H9 (cell line): ENCODE data around the gene GPHN. TPM values are rescaled to one million over a fixed set of nuclear protein-coding genes. Genes with fewer than 3 reads are reported as not detected.

Experiments used
- DNase-seq: peaks from one replicate; pipeline ENCODE4 v3.0.0-alpha.2; 2017
- H2AFZ ChIP-seq: one replicate; pipeline ENCODE4 v1.6.1; 2013; ENCODE audit warnings: mild to moderate bottlenecking, low read length, control low read depth, moderate library complexity
- H2AK5ac ChIP-seq: 2 replicates; pipeline ENCODE4 v1.6.1; 2013; ENCODE audit warnings: low read length, control low read depth, mixed read lengths; ENCODE audit not compliant: insufficient read length
- H2BK120ac ChIP-seq: one replicate; pipeline ENCODE4 v1.6.1; 2013; ENCODE audit warnings: low read depth, mild to moderate bottlenecking, low read length, control low read depth, inconsistent platforms; ENCODE audit not compliant: poor library complexity, severe bottlenecking
- H2BK12ac ChIP-seq: 2 replicates; pipeline ENCODE4 v1.6.1; 2013; ENCODE audit warnings: low read length, control low read depth, mixed read lengths, low read depth; ENCODE audit not compliant: insufficient read length
- H2BK15ac ChIP-seq: 2 replicates; pipeline ENCODE4 v1.6.1; 2013; ENCODE audit warnings: low read depth, low read length, control low read depth
- H2BK20ac ChIP-seq: one replicate; pipeline ENCODE4 v1.6.1; 2013; ENCODE audit warnings: low read depth, mild to moderate bottlenecking, low read length, control low read depth, inconsistent platforms; ENCODE audit not compliant: poor library complexity, severe bottlenecking
- H2BK5ac ChIP-seq: 2 replicates; pipeline ENCODE4 v1.6.1; 2013; ENCODE audit warnings: low read length, control low read depth, mixed read lengths; ENCODE audit not compliant: insufficient read length
- H3K14ac ChIP-seq: 2 replicates; pipeline ENCODE4 v1.6.1; 2013; ENCODE audit warnings: low read length, control low read depth; ENCODE audit not compliant: insufficient read depth
- H3K18ac ChIP-seq: 2 replicates; pipeline ENCODE4 v1.6.1; 2013; ENCODE audit warnings: low read depth, mild to moderate bottlenecking, mixed read lengths, low read length, control low read depth; ENCODE audit not compliant: insufficient read length
- H3K23ac ChIP-seq: 2 replicates; pipeline ENCODE4 v1.6.1; 2013; ENCODE audit warnings: low read length, control low read depth, mixed read lengths, low read depth; ENCODE audit not compliant: insufficient read length
- H3K23me2 ChIP-seq: 2 replicates; pipeline ENCODE4 v1.6.1; 2013; ENCODE audit warnings: low read depth, mild to moderate bottlenecking, mixed read lengths, low read length, control low read depth; ENCODE audit not compliant: insufficient read length, poor library complexity, severe bottlenecking
- H3K27ac ChIP-seq: 2 replicates; pipeline ENCODE4 v1.5.1; 2013; ENCODE audit warnings: low read length, control low read depth, mixed read lengths, low read depth; ENCODE audit not compliant: insufficient read length
- H3K27me3 ChIP-seq: 2 replicates; pipeline ENCODE4 v1.6.1; 2013; ENCODE audit warnings: low read length, control low read depth, inconsistent platforms; ENCODE audit not compliant: insufficient read depth
- H3K4ac ChIP-seq: 2 replicates; pipeline ENCODE4 v1.6.1; 2013; ENCODE audit warnings: low read depth, mild to moderate bottlenecking, control low read depth, inconsistent platforms, low read length, moderate library complexity
- H3K4me1 ChIP-seq: 2 replicates; pipeline ENCODE4 v1.6.1; 2013; ENCODE audit warnings: low read length, control low read depth, inconsistent platforms; ENCODE audit not compliant: insufficient read depth
- H3K4me2 ChIP-seq: 2 replicates; pipeline ENCODE4 v1.6.1; 2013; ENCODE audit warnings: low read length, control low read depth, mixed read lengths; ENCODE audit not compliant: insufficient read length, insufficient read depth
- H3K56ac ChIP-seq: 2 replicates; pipeline ENCODE4 v1.6.1; 2013; ENCODE audit warnings: low read depth, mild to moderate bottlenecking, mixed read lengths, low read length, control low read depth; ENCODE audit not compliant: insufficient read length
- H3K79me1 ChIP-seq: 2 replicates; pipeline ENCODE4 v1.6.1; 2013; ENCODE audit warnings: low read depth, mild to moderate bottlenecking, moderate library complexity, low read length, control low read depth, inconsistent platforms; ENCODE audit not compliant: insufficient read depth, poor library complexity, severe bottlenecking
- H3K79me2 ChIP-seq: 2 replicates; pipeline ENCODE4 v1.6.1; 2013; ENCODE audit warnings: low read length, control low read depth, inconsistent platforms; ENCODE audit not compliant: insufficient read depth
- H3K9ac ChIP-seq: 2 replicates; pipeline ENCODE4 v1.6.1; 2013; ENCODE audit warnings: low read length, control low read depth, mixed read lengths; ENCODE audit not compliant: insufficient read length; ENCODE audit errors: extremely low read depth
- H3K9me3 ChIP-seq: one replicate; pipeline ENCODE4 v1.6.1; 2013; ENCODE audit warnings: low read depth, low read length, inconsistent platforms; ENCODE audit not compliant: control insufficient read depth
- H3T11ph ChIP-seq: one replicate; pipeline ENCODE4 v1.6.1; 2013; ENCODE audit warnings: mild to moderate bottlenecking, low read length, control low read depth, inconsistent platforms
- H4K20me1 ChIP-seq: one replicate; pipeline ENCODE4 v1.6.1; 2013; ENCODE audit not compliant: control insufficient read depth, insufficient read length, insufficient read depth
- H4K5ac ChIP-seq: 2 replicates; pipeline ENCODE4 v1.6.1; 2013; ENCODE audit warnings: low read depth, mild to moderate bottlenecking, mixed read lengths, low read length, control low read depth; ENCODE audit not compliant: insufficient read length
- H4K8ac ChIP-seq: replicated peaks from 2 replicates; pipeline ENCODE4 v1.6.1; 2013; ENCODE audit warnings: low read length, control low read depth, mixed read lengths, low read depth; ENCODE audit not compliant: insufficient read length
- H4K91ac ChIP-seq: 2 replicates; pipeline ENCODE4 v1.6.1; 2013; ENCODE audit warnings: low read depth, mild to moderate bottlenecking, moderate library complexity, mixed read lengths, low read length, control low read depth; ENCODE audit not compliant: insufficient read length
- H3K27ac Mint-ChIP-seq, 3 experiments: 2 replicates in 2 of 3; 3 replicates in 1 of 3; pipeline ENCODE4 v1.8.0; 2020 to 2021; ENCODE audit warnings: mixed read lengths in 3 of 3, mild to moderate bottlenecking in 1 of 3, moderate library complexity in 1 of 3
- H3K27me3 Mint-ChIP-seq: 2 replicates; pipeline ENCODE4 v1.8.0; 2021; ENCODE audit warnings: low read depth, mild to moderate bottlenecking, moderate library complexity, mixed read lengths
- H3K36me3 Mint-ChIP-seq, 3 experiments: 2 replicates in 2 of 3; 3 replicates in 1 of 3; pipeline ENCODE4 v1.8.0; 2020 to 2021; ENCODE audit warnings: low read depth in 3 of 3, mixed read lengths in 3 of 3; ENCODE audit not compliant: insufficient read depth in 1 of 3
- H3K4me1 Mint-ChIP-seq, 2 experiments: 2 replicates each; pipeline ENCODE4 v1.8.0; 2020; ENCODE audit warnings: mixed read lengths in 2 of 2
- H3K4me3 Mint-ChIP-seq, 2 experiments: 2 replicates in 1 of 2; 3 replicates in 1 of 2; pipeline ENCODE4 v1.8.0; 2020 to 2021; ENCODE audit warnings: mild to moderate bottlenecking in 2 of 2, mixed read lengths in 2 of 2, moderate library complexity in 1 of 2
- H3K9me3 Mint-ChIP-seq, 2 experiments: 2 replicates in 1 of 2; 3 replicates in 1 of 2; pipeline ENCODE4 v1.8.0; 2020; ENCODE audit warnings: mild to moderate bottlenecking in 2 of 2, mixed read lengths in 2 of 2, moderate library complexity in 1 of 2
- total RNA-seq: library from RNA; stranded (reverse); gene quantifications from 2 replicates; pipeline ENCODE4 v1.2.1, GENCODE V29; 2021
- TF ChIP-seq, protein P1 (sequence below): fragments of 200-600 bp; sonication (generic); conservative IDR thresholded peaks from 3 replicates; pipeline ENCODE4 v1.8.0; 2021; ENCODE audit warnings: antibody characterized with exemption, mild to moderate bottlenecking

The GPHN gene
- total RNA-seq, 1 experiment from 2014 or later: 16.1 TPM

DNA sequence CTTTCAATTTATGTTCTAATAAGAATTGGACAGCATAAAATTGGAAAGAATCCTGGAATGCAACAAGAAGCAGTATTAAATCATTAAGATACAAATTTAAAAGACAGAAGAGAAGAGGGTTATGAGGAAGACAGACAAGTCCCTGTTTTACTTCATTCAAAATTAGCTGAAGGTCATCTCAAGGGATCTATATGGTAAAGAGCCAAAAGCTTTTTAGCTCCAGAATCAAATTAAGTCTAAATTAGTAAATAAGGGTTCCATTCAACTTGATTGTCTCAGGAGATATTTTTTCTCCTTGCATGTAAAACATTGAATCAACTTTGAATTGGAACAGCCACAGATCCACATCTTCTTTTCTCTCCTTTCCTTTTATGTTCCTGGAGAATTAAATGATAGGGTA is 14.2 kb upstream of the GPHN start:
- Histone ChIP-seq H4K5ac (no peak overlapping the region), H4K20me1 (no peaks in the 10 kb centered on the region), H3K56ac (no peak overlapping the region), H2AK5ac (no peak overlapping the region), H3K79me2 (no peaks in the 10 kb centered on the region), H3K23me2 (no peaks in the 10 kb centered on the region), H3T11ph (no peak overlapping the region), H3K4me1 (no peaks in the 10 kb centered on the region), H4K91ac (no peak overlapping the region), H4K8ac (no peak overlapping the region), H2AFZ (no peak overlapping the region), H3K27ac (no peak overlapping the region), H2BK20ac (no peak overlapping the region), H3K14ac (no peak overlapping the region), H3K9ac (no peak overlapping the region), H3K27me3 (no peaks in the 10 kb centered on the region), H3K9me3 (no peaks in the 10 kb centered on the region), H3K4me2 (no peak overlapping the region), H2BK12ac (no peak overlapping the region), H2BK5ac (no peak overlapping the region), H3K4ac (no peak overlapping the region), H2BK15ac (no peak overlapping the region), H3K79me1 (no peaks in the 10 kb centered on the region), H3K18ac (no peak overlapping the region), H3K23ac (no peak overlapping the region), H2BK120ac (no peak overlapping the region)
- Mint-ChIP-seq H3K36me3 (no peaks in the 10 kb centered on the region), H3K4me3 (no peak overlapping the region), H3K4me1 (peaks cover 0 to 5% of the 10 kb centered on the region in 2 experiments; a peak in 1 of 4 replicates), H3K9me3 (no peaks in the 10 kb centered on the region), H3K27me3 (no peaks in the 10 kb centered on the region; the same call in 1 of the 2 replicates), H3K27ac (no peak overlapping the region)
- no peak for DNase-seq
- TF ChIP-seq, protein P1, sequence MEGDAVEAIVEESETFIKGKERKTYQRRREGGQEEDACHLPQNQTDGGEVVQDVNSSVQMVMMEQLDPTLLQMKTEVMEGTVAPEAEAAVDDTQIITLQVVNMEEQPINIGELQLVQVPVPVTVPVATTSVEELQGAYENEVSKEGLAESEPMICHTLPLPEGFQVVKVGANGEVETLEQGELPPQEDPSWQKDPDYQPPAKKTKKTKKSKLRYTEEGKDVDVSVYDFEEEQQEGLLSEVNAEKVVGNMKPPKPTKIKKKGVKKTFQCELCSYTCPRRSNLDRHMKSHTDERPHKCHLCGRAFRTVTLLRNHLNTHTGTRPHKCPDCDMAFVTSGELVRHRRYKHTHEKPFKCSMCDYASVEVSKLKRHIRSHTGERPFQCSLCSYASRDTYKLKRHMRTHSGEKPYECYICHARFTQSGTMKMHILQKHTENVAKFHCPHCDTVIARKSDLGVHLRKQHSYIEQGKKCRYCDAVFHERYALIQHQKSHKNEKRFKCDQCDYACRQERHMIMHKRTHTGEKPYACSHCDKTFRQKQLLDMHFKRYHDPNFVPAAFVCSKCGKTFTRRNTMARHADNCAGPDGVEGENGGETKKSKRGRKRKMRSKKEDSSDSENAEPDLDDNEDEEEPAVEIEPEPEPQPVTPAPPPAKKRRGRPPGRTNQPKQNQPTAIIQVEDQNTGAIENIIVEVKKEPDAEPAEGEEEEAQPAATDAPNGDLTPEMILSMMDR: no peak
